Left cardiac atrium (tissue), 4 donors: ENCODE measurements around the gene CAPN5. TPM values are rescaled to one million over a fixed set of nuclear protein-coding genes. Genes with fewer than 3 reads are reported as not detected.
A peak's percentile ranks its signal among the peaks of the same experiment; 100 is the strongest.
"Not testable (repeated sequence)": the region's sequence is repeated elsewhere in the genome, so short reads cannot be mapped to it uniquely, and the experiment has no call there.

Experiments
- ATAC-seq, 2 donors: fragments of 200-7000 bp; cut with Tn5 transposase; one replicate each; pipeline ENCODE4 v1.9.1; 2020; ENCODE audit warnings: mild to moderate bottlenecking in 2 of 2, moderate library complexity in 2 of 2
- DNase-seq: peaks from one replicate; pipeline ENCODE4 v3.0.0-alpha.2; 2020
- intact Hi-C, 2 donors: fragments of 100-400 bp; cut with DNase I; formaldehyde crosslinking; loops; one replicate each; pipeline versions ENCODE4 v1.14.1 to v1.15.1; 2022 to 2023
- total RNA-seq, 2 donors: library from RNA; stranded (reverse); fragmentation: NEBNext Ultra II Directional; extraction: Animal tissue kit (Norgen Biotek cat#: 25700); gene quantifications; one replicate each; pipeline ENCODE4 v1.2.1, GENCODE V29; 2021
- donor health status: DM: no; HTN: yes; CAD: no.
- donor health status: DM: no; HTN: yes; CAD: no; lungs with severe emphysema.
- donor health status: DM: yes; HTN: yes; CAD: no.
- donor health status: Dilated cardiomyopathy.

CAPN5 gene
- total RNA-seq, 2 donors from 2014 or later: 5.6 to 5.9 TPM

GRCh38 chr11:77060234-77060633, 6.5 kb upstream of the CAPN5 start:
- ATAC-seq (no peak), DNase-seq (no peak)
- intact Hi-C loops: no loop called here

GRCh38 chr11:77061258-77061657, 5.5 kb upstream of the CAPN5 start:
- ATAC-seq, DNase-seq, intact Hi-C loops: not testable (repeated sequence)

- intact Hi-C loops: no loop called here
- no peak for DNase-seq
- no peak for ATAC-seq
Measured at GRCh38 chr11:77062924-77063323, 3.8 kb upstream of the CAPN5 start.

GRCh38 chr11:77063407-77063806, 3.4 kb upstream of the CAPN5 start:
- no peak for DNase-seq
- intact Hi-C loops: no loop called here
- ATAC-seq: no peak

GRCh38 chr11:77063861-77064260, 2.9 kb upstream of the CAPN5 start:
- ATAC-seq (no peak), DNase-seq (no peak)
- intact Hi-C loops: no loop called here

- DNase-seq (no peak), ATAC-seq (no peak)
- intact Hi-C loops: no loop called here
Measured at GRCh38 chr11:77064648-77065217, 2.0 kb upstream of the CAPN5 start.

GRCh38 chr11:77065878-77066228, 918 bp upstream of the CAPN5 start:
- intact Hi-C loops: no loop called here
- peak; percentile 25 to 26 for ATAC-seq
- peak; percentile 74 for DNase-seq

- intact Hi-C loops: no loop called here
- no peak for ATAC-seq
- DNase-seq: no peak
Measured at GRCh38 chr11:77067861-77068443, 1.2 kb downstream of the CAPN5 start.

- intact Hi-C loops: no loop called here
- ATAC-seq: no peak
- DNase-seq: no peak
Measured at GRCh38 chr11:77068457-77069335, 1.9 kb downstream of the CAPN5 start.

GRCh38 chr11:77069336-77069968, 2.7 kb downstream of the CAPN5 start:
- intact Hi-C loops: no loop called here
- DNase-seq (no peak), ATAC-seq (no peak)

- ATAC-seq (no peak), DNase-seq (no peak)
- intact Hi-C loops: no loop called here
Measured at GRCh38 chr11:77069969-77070582, 3.3 kb downstream of the CAPN5 start.

- ATAC-seq: no peak
- intact Hi-C loops: no loop called here
- no peak for DNase-seq
Measured at GRCh38 chr11:77071077-77071476, 4.3 kb downstream of the CAPN5 start.

- intact Hi-C loops: no loop called here
- DNase-seq: no peak
- ATAC-seq: no peak
Measured at GRCh38 chr11:77071671-77072605, 5.2 kb downstream of the CAPN5 start.

GRCh38 chr11:77072851-77073327, 6.1 kb downstream of the CAPN5 start:
- peak in 1 of 2 donors; percentile 2 for ATAC-seq
- intact Hi-C loops: no loop called here

GRCh38 chr11:77073328-77074001, 6.7 kb downstream of the CAPN5 start:
- ATAC-seq: peak; percentile 93 to 97
- peak; percentile 85 for DNase-seq
- intact Hi-C loops: no loop called here

More at GRCh38 chr11:77072851-77073327, 6.1 kb downstream of the CAPN5 start:
- no peak for DNase-seq

GRCh38 chr11:77074205-77074604, 7.4 kb downstream of the CAPN5 start:
- DNase-seq: no peak
- intact Hi-C loops: no loop called here
- ATAC-seq: peak in 1 of 2 donors; percentile 1

GRCh38 chr11:77074626-77075221, 8.0 kb downstream of the CAPN5 start:
- DNase-seq: no peak
- intact Hi-C loops: no loop called here
- no peak for ATAC-seq
